ENCODE data around the gene EIPR1. TPM values are rescaled to one million over a fixed set of nuclear protein-coding genes. Genes with fewer than 3 reads are reported as not detected.

EIPR1 gene
- total and polyA plus RNA-seq, 2 of the 13 experiments (the other 11 are each of a cell fraction or from before 2014, with no cell fraction given): 70.0 to 96.3 TPM

- TF ChIP-seq, protein P1, sequence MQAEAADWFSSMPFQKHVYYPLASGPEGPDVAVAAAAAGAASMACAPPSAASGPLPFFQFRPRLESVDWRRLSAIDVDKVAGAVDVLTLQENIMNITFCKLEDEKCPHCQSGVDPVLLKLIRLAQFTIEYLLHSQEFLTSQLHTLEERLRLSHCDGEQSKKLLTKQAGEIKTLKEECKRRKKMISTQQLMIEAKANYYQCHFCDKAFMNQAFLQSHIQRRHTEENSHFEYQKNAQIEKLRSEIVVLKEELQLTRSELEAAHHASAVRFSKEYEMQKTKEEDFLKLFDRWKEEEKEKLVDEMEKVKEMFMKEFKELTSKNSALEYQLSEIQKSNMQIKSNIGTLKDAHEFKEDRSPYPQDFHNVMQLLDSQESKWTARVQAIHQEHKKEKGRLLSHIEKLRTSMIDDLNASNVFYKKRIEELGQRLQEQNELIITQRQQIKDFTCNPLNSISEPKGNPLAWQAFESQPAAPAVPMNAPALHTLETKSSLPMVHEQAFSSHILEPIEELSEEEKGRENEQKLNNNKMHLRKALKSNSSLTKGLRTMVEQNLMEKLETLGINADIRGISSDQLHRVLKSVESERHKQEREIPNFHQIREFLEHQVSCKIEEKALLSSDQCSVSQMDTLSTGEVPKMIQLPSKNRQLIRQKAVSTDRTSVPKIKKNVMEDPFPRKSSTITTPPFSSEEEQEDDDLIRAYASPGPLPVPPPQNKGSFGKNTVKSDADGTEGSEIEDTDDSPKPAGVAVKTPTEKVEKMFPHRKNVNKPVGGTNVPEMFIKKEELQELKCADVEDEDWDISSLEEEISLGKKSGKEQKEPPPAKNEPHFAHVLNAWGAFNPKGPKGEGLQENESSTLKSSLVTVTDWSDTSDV (CRISPR knock-in tag; IDR thresholded peaks at IDR 0.05): no peak
- TF ChIP-seq RBFOX2 (IDR thresholded peaks at IDR 0.05; ENCODE audit: low read depth, low read length) (peak; percentile 93), NFKBIZ (CRISPR knock-in tag; IDR thresholded peaks at IDR 0.05) (no peak), RCOR2 (CRISPR knock-in tag; IDR thresholded peaks at IDR 0.05) (no peak; the same call in 1 of the 2 replicates), PPARG (CRISPR knock-in tag; conservative IDR thresholded peaks at IDR 0.05) (peak; percentile 54; the same call in 1 of the 2 replicates), HHEX (CRISPR knock-in tag; IDR thresholded peaks at IDR 0.05) (no peak; the same call in 1 of the 2 replicates), ZNF44 (CRISPR knock-in tag; IDR thresholded peaks at IDR 0.05) (peak; percentile 80), SATB2 (CRISPR knock-in tag; IDR thresholded peaks at IDR 0.05) (peak; percentile 58), TARDBP (CRISPR knock-in tag; IDR thresholded peaks at IDR 0.05) (peak; percentile 97), ZNF230 (CRISPR knock-in tag; IDR thresholded peaks at IDR 0.05) (peak; percentile 97)
- TF ChIP-seq, protein P2, sequence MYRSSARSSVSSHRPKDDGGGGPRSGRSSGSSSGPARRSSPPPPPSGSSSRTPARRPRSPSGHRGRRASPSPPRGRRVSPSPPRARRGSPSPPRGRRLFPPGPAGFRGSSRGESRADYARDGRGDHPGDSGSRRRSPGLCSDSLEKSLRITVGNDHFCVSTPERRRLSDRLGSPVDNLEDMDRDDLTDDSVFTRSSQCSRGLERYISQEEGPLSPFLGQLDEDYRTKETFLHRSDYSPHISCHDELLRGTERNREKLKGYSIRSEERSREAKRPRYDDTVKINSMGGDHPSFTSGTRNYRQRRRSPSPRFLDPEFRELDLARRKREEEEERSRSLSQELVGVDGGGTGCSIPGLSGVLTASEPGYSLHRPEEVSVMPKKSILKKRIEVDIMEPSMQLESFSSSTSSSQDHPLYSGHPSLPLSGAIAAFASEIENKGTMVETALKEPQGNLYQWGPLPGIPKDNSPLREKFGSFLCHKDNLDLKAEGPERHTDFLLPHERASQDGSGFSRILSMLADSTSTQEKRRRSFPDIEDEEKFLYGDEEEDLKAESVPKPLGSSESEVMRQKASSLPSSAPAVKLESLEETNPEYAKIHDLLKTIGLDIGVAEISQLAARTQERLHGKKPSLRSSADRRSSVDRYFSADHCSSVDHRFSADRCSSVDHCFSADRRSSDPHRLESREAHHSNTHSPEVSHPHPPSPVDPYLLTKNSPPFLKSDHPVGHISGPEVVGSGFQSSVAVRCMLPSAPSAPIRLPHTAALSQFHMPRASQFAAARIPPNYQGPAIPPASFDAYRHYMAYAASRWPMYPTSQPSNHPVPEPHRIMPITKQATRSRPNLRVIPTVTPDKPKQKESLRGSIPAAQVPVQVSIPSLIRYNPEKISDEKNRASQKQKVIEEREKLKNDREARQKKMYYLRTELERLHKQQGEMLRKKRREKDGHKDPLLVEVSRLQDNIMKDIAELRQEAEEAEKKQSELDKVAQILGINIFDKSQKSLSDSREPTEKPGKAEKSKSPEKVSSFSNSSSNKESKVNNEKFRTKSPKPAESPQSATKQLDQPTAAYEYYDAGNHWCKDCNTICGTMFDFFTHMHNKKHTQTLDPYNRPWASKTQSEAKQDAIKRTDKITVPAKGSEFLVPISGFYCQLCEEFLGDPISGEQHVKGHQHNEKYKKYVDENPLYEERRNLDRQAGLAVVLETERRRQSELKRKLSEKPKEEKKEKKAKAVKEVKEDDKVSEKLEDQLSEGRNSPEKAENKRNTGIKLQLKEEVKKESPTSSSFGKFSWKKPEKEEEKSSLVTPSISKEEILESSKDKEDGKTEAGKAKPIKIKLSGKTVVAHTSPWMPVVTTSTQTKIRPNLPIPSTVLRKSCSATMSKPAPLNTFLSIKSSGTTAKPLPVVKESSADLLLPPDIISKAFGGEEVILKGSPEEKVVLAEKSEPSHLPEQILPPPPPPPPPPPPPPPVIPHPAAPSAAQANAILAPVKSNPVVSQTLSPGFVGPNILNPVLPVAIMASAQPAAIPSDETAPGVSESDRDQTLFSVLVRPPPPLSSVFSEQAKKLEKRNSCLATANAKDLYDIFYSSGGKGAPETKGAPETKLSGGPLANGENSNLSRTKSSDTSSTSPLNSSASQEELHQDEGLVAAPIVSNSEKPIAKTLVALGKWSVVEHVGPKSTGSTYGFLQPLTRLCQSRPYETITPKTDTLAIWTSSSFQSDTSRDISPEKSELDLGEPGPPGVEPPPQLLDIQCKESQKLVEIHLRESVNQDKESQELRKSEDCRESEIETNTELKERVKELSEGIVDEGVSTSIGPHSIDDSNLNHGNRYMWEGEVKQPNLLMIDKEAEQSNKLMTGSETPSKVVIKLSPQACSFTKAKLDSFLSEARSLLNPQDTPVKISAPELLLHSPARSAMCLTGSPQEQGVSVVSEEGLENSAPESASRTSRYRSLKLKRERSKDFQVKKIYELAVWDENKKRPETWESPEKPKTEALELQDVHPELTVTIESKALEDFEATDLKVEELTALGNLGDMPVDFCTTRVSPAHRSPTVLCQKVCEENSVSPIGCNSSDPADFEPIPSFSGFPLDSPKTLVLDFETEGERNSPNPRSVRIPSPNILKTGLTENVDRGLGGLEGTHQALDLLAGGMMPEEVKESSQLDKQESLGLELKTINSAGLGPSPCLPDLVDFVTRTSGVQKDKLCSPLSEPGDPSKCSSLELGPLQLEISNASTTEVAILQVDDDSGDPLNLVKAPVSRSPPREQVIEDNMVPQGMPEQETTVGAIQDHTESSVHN (CRISPR knock-in tag; IDR thresholded peaks at IDR 0.05): no peak
- TF ChIP-seq, protein P3, sequence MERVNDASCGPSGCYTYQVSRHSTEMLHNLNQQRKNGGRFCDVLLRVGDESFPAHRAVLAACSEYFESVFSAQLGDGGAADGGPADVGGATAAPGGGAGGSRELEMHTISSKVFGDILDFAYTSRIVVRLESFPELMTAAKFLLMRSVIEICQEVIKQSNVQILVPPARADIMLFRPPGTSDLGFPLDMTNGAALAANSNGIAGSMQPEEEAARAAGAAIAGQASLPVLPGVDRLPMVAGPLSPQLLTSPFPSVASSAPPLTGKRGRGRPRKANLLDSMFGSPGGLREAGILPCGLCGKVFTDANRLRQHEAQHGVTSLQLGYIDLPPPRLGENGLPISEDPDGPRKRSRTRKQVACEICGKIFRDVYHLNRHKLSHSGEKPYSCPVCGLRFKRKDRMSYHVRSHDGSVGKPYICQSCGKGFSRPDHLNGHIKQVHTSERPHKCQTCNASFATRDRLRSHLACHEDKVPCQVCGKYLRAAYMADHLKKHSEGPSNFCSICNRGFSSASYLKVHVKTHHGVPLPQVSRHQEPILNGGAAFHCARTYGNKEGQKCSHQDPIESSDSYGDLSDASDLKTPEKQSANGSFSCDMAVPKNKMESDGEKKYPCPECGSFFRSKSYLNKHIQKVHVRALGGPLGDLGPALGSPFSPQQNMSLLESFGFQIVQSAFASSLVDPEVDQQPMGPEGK (CRISPR knock-in tag; IDR thresholded peaks at IDR 0.05): peak; percentile 84
- TF ChIP-seq, protein P4, sequence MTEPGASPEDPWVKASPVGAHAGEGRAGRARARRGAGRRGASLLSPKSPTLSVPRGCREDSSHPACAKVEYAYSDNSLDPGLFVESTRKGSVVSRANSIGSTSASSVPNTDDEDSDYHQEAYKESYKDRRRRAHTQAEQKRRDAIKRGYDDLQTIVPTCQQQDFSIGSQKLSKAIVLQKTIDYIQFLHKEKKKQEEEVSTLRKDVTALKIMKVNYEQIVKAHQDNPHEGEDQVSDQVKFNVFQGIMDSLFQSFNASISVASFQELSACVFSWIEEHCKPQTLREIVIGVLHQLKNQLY (CRISPR knock-in tag; IDR thresholded peaks at IDR 0.05): peak; percentile 45; the same call in 1 of the 2 replicates
- TF ChIP-seq, protein P5, sequence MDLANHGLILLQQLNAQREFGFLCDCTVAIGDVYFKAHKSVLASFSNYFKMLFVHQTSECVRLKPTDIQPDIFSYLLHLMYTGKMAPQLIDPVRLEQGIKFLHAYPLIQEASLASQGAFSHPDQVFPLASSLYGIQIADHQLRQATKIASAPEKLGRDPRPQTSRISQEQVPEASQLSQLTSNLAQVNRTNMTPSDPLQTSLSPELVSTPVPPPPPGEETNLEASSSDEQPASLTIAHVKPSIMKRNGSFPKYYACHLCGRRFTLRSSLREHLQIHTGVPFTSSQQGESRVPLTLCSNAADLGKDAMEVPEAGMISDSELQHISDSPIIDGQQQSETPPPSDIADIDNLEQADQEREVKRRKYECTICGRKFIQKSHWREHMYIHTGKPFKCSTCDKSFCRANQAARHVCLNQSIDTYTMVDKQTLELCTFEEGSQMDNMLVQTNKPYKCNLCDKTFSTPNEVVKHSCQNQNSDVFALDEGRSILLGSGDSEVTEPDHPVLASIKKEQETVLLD (CRISPR knock-in tag; IDR thresholded peaks at IDR 0.05; ENCODE audit: low read depth): peak; percentile 84
These were observed at the start of gene EIPR1 (continued) for GRCh38 chr2:3377612-3378432.

All from HepG2 (cell line).